Activated CD4-positive, CD25-positive, alpha-beta regulatory T cell treated with anti-CD3 and anti-CD28 coated beads, Interleukin-2, amount 50 U/mL, for 72 hours (primary cell): ENCODE data around the gene ASXL1.
A peak's percentile ranks its signal among the peaks of the same experiment; 100 is the strongest.

Experiments used
- DNase-seq: peaks from one replicate; pipeline ENCODE4 v3.0.0; 2021

The ASXL1 gene

DNA sequence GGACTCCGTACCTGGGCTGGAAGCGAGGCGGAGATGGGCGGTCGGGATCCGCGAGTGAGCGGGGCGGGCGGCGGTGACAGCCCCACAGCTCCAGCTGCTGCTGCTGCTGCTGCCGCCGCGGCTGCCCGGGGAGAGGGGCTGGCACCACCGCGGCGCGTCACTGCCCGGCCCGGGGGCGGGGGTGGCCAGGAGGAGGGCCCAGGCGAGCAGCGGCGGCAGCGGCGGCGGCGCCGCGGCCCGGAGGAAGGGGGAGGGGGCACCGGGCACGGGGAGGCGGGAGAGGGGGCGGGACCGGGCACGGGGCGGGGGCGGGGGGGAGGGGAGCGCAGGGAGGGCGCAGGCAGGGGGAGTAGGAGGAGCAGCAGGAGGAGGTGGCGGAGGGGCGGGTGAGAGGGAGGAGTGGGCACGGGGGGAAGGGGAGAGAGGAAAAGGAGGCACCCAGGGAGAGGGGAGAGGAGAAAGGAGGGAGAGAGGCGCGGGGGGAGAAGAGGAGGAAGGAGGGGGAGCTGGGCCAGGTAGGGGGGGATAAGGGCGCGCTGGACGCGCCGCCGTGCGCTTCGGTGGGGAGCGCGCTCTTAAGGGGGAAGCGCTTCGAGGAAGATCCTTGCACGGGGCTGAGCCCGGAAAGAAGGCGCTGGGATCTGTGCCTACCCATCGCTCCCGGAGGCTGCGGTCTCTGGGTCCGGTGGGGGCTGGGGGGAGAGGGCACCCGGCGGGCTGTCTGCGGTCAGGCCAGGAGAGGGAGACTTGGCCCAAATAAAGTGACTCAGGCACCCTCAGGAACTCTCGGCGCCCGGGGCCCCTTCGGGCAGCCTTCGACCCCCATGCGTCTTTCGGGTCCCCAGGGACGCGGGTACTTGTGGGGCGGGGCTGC lies 125.5 kb downstream of the ASXL1 start:
- peak; percentile 61 for DNase-seq

DNA sequence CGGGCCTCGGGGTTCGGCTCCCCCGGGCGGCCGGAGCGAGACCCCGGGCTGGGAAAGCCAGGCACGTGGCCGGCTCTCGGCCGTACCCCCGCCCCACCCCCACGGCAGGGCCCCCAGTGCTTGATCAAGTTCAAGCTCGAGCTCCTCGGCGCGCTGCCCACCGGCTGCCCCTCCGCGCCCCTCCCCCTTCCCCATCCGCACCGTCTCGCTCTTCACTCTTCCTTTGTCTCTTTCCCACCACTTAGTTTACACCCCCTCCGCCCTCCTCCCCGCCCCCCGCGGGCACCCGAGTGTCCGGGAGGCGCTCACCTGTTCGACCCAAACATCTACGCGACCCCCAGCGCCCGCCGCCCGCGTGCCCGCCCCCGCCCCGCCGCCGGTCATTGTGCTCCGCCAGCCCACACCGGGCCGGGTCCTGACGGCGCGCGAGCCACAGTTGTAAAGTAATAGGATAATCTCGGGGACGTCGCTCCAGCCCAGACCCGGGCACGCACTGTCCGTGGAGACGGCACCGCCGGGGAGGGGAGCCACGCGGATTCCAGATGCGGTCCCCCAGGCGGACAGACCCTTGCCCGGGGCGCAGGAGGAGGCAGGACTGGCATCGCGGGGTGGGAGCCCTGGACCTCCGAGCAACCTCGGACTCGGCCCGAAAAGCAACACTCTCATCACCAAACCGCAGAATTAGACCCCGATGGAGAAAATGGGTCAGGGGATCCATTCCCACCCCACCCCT lies 126.3 kb downstream of the ASXL1 start:
- peak; percentile 47 for DNase-seq

DNA sequence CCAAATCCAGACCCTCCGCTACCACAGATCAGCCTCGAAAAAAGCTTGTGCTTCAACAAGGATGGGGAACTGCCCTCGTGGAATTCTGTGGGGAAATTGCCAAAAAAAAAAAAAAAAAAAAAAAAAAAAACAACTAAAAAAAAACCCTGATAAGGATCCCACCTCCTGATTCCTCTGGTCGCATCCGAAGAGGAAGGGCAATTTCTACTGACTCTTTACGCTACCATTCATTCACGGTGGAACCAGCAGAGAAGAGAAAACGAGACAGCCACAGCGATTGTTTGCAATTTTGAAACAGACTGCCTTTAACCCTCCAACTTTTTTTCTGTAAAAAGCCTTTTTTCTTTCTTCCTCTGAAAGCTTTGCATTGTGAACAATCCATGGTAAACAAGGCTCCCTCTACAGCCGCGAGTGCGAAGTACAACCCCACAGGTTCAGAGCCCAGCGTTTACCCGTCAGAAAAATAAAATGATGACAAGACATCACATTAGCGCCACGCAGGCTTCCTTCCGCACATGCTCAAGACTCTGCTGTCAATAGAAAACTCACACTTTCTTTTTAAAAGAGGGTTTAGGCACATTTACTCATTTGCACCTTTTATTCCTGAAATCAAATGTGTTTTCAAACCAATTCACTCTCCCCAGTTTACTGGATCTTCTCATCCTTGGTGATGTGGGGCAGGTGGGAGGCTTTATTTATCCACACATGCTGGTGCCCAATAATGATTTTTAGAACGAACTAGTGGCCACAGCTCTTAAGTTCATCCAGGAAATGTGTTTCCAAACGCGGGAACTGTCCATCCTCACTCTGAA lies 127.0 kb downstream of the ASXL1 start:
- peak; percentile 71 for DNase-seq

DNA sequence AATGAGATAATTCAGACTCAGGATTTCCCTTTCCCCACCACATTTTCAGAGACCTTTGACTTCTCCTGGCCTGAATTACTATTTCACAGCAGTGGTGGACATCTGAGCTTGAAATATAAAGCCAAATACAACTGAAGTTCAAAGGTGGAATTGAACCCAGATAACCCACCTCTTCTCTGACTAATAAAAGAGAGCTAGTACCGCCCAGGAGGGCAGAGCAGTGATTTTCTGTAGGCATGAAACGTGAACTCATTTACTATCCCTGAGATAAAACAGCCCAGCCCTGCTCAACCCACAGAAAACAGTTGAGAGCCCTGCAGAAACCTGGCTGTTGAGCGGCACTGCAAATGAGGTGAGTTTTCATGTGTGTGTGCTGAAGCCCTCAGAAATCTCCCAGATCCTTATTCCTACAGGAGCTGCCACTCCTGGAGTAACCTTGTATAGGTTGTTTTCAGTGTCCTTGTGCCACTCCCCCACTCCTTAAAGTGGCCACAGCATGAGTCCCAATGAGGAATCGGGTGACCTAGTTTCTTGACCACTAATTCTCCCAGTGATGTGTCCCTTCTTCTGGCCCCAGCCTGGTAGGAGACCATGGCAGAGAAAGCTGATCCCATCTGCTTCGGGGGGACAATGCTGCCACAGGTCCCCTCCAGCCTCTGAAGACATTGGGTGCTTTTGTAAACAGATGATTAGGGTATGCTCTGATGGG lies 127.8 kb downstream of the ASXL1 start:
- DNase-seq = no peak

DNA sequence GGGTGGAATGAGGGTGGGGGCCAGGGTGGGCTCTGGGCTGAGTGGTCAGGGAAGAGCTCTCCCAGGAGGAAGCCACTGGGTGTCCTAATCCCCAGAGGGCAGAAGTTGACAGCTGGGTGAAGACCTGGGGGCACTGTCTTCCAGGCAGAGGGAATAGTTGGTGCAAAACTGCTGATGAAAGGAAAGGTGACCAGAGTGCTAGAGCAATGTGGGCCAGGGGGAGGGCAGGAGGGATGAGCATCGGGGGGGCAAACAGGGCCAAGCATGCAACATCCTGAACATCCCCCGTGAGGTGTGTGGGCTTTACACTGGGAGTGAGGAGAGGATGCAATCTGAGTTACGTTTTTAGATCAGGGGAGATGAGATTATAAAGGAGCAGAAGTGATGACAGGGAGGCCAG lies 129.2 kb downstream of the ASXL1 start:
- no peak for DNase-seq

DNA sequence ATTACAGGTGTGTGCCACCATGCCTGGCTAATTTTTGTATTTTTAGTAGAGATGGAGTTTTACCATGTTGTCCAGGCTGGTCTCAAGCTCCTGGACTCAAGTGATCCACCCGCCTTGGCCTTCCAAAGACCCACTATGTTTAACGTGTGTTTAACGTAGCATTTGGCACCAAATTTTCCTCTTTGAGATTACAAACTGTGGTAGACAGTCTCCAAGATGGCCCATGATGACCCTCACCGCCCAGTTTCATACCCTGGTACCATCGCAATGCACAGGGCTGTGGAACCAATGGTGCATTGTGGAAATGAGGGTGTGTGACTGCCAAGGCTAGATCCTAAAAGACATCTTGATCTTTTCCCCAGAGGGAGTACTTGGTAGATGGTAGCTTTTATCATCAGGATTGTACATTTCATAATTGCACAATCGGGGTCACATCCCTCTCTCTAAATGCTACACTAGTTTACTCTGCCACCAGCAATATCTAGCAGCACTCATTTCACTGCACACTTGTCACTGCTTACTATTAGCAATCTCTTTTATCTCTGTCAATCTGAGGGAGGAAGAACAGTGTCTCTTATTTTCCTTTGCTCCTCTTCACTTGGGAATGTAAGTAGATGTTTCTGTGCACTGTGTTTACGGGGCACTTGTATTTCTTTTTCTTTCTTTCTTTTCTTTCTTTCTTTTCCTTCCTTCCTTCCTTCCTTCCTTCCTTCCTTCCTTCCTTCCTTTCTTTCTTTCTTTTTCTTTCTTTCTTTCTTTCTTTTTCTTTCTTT lies 130.1 kb downstream of the ASXL1 start:
- DNase-seq = no peak
